HFFc6 (cell line): ENCODE data around the gene SNX14. TPM values are rescaled to one million over a fixed set of nuclear protein-coding genes. Genes with fewer than 3 reads are reported as not detected.
A peak's percentile ranks its signal among the peaks of the same experiment; 100 is the strongest.

Source experiments
- DNase-seq: peaks from one replicate; pipeline ENCODE4 v3.0.0-alpha.2; 2018
- H3K27ac Mint-ChIP-seq: 2 replicates; pipeline ENCODE4 v1.8.0; 2020; ENCODE audit warnings: mild to moderate bottlenecking, mixed read lengths
- H3K27me3 Mint-ChIP-seq: 2 replicates; pipeline ENCODE4 v1.8.0; 2021; ENCODE audit warnings: mild to moderate bottlenecking, moderate library complexity, mixed read lengths; ENCODE audit not compliant: insufficient read depth
- H3K36me3 Mint-ChIP-seq: 2 replicates; pipeline ENCODE4 v1.8.0; 2021; ENCODE audit warnings: low read depth, mixed read lengths
- H3K4me1 Mint-ChIP-seq: 2 replicates; pipeline ENCODE4 v1.8.0; 2020; ENCODE audit warnings: low read depth, mixed read lengths
- H3K4me3 Mint-ChIP-seq: 2 replicates; pipeline ENCODE4 v1.8.0; 2020; ENCODE audit warnings: mild to moderate bottlenecking, moderate library complexity, mixed read lengths
- H3K9me3 Mint-ChIP-seq: 2 replicates; pipeline ENCODE4 v1.8.0; 2020; ENCODE audit warnings: mild to moderate bottlenecking, mixed read lengths
- total RNA-seq, 6 experiments: library from RNA; stranded (reverse); fragmentation: NEBNext Ultra II Directional; extraction: Animal tissue kit (Norgen Biotek cat#: 25700); gene quantifications; 2 replicates in 1 of 6; 3 replicates in 5 of 6; pipeline ENCODE4 v1.2.3, GENCODE V29; 2021
- TF ChIP-seq, protein P1 (sequence below): fragments of 200-600 bp; sonication (generic); IDR thresholded peaks from 2 replicates; pipeline ENCODE4 v1.5.0; 2021; ENCODE audit warnings: antibody characterized with exemption, mild to moderate bottlenecking

The SNX14 gene
- total RNA-seq, 6 experiments from 2014 or later: 60.9 to 69.3 (median 65.3) TPM

DNA sequence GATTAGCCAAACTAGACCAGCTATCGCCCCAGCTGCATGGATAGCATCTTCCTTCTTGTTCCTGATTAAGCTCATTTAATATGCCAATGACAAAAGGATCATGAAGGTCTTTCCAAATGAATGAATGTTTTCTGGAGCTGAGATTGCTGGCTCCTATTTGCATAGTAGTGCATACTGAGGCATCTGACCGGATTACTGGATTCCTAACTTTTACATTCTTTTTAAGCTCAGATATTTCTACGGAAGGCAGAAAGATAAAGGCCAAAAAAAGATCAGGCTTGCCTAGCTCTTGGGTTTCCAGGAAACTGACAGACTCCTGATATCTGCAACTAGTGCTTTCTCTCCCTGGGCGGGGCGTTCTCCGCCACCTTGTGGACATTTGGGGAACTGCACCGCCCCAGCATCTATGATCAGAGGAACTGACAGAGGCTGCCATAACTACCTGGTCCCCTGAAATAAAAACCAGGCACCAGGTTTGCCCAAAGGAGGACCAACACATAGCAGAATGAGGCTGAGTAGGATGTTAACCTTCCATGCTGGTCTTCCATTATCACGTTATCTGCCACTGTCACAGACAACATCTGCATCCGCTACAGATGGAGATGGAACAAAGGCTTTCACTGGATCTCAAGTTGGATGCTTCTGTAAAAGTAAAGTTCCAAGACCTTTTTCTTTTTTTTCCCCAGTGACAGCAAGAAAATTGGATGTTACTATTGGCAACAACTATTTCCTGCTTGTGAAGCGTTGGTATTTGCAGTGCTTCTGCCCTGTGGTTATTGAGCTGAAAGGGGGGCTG lies 110.6 kb downstream of the SNX14 start:
- TF ChIP-seq, protein P1, sequence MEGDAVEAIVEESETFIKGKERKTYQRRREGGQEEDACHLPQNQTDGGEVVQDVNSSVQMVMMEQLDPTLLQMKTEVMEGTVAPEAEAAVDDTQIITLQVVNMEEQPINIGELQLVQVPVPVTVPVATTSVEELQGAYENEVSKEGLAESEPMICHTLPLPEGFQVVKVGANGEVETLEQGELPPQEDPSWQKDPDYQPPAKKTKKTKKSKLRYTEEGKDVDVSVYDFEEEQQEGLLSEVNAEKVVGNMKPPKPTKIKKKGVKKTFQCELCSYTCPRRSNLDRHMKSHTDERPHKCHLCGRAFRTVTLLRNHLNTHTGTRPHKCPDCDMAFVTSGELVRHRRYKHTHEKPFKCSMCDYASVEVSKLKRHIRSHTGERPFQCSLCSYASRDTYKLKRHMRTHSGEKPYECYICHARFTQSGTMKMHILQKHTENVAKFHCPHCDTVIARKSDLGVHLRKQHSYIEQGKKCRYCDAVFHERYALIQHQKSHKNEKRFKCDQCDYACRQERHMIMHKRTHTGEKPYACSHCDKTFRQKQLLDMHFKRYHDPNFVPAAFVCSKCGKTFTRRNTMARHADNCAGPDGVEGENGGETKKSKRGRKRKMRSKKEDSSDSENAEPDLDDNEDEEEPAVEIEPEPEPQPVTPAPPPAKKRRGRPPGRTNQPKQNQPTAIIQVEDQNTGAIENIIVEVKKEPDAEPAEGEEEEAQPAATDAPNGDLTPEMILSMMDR: peak; percentile 100
- H3K4me1 Mint-ChIP-seq: peaks cover 64% of the 10 kb centered on the region

DNA sequence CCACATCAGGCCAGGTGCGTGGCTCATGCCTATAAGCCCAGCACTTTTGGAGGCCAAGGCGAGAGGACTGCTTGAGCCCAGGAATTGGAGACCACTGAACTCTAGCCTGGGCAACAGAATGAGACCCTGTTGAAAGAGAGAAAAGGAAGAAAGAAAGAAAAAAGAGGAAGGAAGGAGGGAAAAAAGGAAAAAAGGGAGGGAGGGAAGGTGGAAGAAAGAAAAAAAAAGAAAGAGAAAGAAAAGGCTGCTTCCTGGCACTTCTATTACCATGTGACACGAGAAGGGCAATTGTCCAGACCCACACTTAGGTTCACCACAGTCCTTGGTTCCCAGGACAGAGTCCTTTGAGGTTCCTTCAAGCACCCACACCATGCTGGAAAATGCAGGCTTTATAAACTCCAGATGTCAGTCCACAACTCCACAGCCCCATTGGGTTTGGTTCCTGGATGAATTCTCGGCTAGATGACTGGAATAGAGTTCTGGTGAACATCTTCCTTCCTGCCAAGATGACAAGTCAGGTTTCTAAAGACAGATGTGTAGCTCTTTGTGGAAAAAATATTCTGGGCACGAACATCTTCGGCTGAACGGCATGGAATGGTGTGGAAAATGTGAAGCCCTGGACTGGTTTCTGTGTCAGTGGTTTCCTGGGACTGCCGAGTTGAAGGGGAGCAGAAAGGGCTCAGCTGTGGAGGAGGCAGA lies 111.3 kb downstream of the SNX14 start:
- TF ChIP-seq, protein P1: no peak
- Mint-ChIP-seq H3K36me3 (peaks cover 49% of the 10 kb centered on the region), H3K9me3 (no peaks in the 10 kb centered on the region), H3K27ac (peak overlapping the region; percentile 88), H3K27me3 (peaks cover 2% of the 10 kb centered on the region), H3K4me1 (peaks cover 70% of the 10 kb centered on the region), H3K4me3 (peak overlapping the region; percentile 55)
- DNase-seq: peak; percentile 20

More for the DNA sequence above, 110.6 kb downstream of the SNX14 start:
- peaks cover 2% of the 10 kb centered on the region for H3K27me3 Mint-ChIP-seq
- H3K9me3 Mint-ChIP-seq: no peaks in the 10 kb centered on the region
- peaks cover 49% of the 10 kb centered on the region for H3K36me3 Mint-ChIP-seq
- peak overlapping the region; percentile 55 for H3K4me3 Mint-ChIP-seq
- peak; percentile 75 for DNase-seq
- peak overlapping the region; percentile 88 for H3K27ac Mint-ChIP-seq

DNA sequence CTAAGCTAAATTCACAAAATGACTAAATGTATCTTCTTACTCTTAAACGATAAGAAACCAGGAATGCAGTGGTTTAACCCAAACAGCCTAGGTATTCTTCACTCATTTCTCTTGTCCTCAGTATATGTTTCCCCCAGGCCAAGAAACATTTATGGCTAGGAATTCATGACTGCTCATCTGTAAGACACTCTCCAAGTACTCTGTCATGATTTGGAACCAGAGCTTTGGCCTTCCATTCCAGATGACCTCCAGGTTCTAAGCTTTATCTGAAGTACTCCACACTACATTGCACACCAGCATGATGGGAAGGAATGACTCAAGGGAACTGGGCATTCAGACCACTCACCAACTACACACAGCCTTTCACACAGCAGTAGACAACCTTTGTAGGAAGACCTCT lies 114.5 kb downstream of the SNX14 start:
- peak; percentile 50 for DNase-seq

DNA sequence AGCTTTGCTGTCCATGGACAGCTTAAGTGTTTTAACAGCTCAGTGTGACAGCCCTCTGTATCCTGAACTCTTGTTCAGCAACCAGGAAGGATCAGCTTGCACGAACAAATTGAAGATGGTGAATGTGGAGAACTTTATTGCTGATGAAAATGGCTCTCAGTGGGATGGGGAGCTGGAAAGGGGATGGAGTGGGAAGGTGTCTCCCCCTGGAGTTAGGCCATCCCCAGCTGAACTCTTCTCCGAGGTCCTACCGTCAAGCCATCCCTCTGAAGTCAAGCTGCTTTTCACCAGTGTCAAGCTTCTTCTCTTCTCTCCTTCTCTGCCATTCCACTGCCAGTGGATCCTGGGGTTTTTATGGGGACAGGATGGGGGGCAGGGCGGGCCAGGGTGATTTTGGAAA lies 117.1 kb downstream of the SNX14 start:
- no peak for DNase-seq
- TF ChIP-seq, protein P1: no peak
- Mint-ChIP-seq H3K4me1 (peaks cover 93% of the 10 kb centered on the region), H3K27me3 (peaks cover 1% of the 10 kb centered on the region; the same call in 1 of the 2 replicates), H3K27ac (peak overlapping the region; percentile 63; the same call in 1 of the 2 replicates), H3K36me3 (peaks cover 67% of the 10 kb centered on the region), H3K9me3 (no peaks in the 10 kb centered on the region), H3K4me3 (no peak overlapping the region)

More for the DNA sequence above, 114.5 kb downstream of the SNX14 start:
- Mint-ChIP-seq H3K9me3 (no peaks in the 10 kb centered on the region), H3K27ac (peak overlapping the region; percentile 66), H3K4me1 (peaks cover 86% of the 10 kb centered on the region), H3K36me3 (peaks cover 59% of the 10 kb centered on the region), H3K4me3 (no peak overlapping the region), H3K27me3 (peaks cover 3% of the 10 kb centered on the region; the same call in 1 of the 2 replicates)
- TF ChIP-seq, protein P1: no peak

DNA sequence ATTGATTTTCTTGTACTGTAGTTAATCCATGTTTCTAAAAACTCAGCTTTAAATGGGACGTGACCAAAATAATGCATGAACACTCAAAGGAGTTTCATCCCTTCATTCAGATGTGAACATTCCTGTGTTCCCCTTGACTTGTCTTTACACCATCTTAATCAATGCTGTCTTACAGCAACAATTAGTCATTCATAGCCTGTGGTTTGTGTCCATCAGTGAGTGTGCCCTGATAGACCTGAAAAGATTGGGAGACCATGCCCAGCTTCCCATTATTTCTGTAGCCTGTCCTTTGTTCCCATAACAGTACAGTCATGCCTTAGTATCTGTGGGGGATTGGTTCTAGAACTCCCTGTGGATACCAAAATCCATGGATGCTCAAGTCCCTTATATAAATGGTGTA lies 119.9 kb downstream of the SNX14 start:
- Mint-ChIP-seq H3K4me3 (no peak overlapping the region), H3K36me3 (peaks cover 62% of the 10 kb centered on the region), H3K4me1 (peaks cover 86% of the 10 kb centered on the region), H3K27me3 (peaks cover 1% of the 10 kb centered on the region), H3K9me3 (no peaks in the 10 kb centered on the region), H3K27ac (peak overlapping the region; percentile 85)
- DNase-seq: no peak
- TF ChIP-seq, protein P1: no peak
